Anterior cingulate cortex (tissue), 58 donors: ENCODE results near the gene RPS18.
A peak's percentile ranks its signal among the peaks of the same experiment; 100 is the strongest.

Experiments used
- DNase-seq, 58 donors: peaks; one replicate each; lab custom pipeline; 2025; lab: John Stamatoyannopoulos, UW

Gene RPS18

GRCh38 chr6:33313105-33313708, 41.3 kb downstream of the RPS18 start:
- peak in 36 of 58 donors; percentile 10 to 70 (median 43) for DNase-seq

GRCh38 chr6:33313709-33314514, 42.0 kb downstream of the RPS18 start, which contains the start of gene TAPBP:
TAPBP (minus strand) TSS chr6:33314078; CDS start chr6:33314041, 37 bp downstream.
- DNase-seq, result peak in 55 of 58 donors; percentile 9 to 74 (median 51)

GRCh38 chr6:33314515-33314942, 42.7 kb downstream of the RPS18 start:
- DNase-seq, result peak in 34 of 58 donors; percentile 5 to 65 (median 34)

GRCh38 chr6:33314943-33315792, 43.3 kb downstream of the RPS18 start:
- no peak for DNase-seq

DNA sequence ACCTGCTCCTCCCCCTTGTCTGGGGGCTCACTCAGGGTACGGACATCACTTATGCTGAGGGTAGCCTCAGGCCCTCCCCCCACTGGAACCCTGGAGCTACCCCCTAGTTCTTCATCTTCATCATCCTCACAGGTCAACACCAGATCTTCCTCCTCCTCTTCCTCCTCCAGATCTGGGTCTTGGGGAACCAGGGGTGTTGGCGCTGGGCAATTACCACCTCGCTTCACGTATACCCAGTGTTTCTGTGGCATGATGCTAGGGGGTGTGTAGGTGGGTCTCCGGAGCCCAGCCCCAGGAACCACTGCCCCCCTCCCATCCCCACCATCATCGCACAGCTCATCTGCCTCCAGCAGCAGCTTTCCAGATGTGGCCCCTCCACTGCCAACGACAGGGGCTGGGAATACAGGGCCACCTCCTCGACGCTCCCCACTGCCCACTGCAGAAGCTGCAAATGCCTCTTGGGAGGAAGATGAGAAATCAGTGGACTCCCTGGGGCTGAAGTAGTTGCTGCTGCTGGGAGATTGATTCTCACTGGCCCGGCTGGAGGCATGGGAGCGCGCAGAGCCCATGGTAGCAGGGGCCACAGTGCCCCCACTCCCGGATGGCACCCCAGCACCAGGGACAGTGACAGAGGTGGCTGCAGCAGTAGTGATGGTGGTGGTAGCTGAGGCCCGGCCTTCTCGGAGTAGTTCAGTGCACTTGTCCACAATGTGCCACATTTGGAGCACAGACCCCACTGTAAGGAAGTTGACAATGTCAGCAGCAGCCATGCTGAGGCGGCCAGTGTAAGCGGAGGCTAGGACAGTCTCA, 44.1 kb downstream of the RPS18 start:
- DNase-seq, result no peak

GRCh38 chr6:33316603-33317418, 44.9 kb downstream of the RPS18 start:
- no peak for DNase-seq

DNA sequence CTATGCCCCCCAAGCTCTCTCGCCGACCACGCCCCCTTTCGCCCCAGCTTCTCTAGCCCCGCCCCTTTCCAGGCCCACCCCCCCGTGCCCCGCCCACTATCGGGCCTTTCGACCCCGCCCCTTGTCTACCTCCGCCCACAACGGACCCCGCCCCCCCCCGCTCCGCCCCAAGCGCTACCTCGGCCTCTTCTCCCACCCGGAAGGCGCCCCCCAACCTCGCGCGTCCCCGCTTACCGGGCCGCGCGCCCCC, 45.5 kb downstream of the RPS18 start:
- DNase-seq, result peak in 11 of 58 donors; percentile 47 to 85 (median 75)

DNA sequence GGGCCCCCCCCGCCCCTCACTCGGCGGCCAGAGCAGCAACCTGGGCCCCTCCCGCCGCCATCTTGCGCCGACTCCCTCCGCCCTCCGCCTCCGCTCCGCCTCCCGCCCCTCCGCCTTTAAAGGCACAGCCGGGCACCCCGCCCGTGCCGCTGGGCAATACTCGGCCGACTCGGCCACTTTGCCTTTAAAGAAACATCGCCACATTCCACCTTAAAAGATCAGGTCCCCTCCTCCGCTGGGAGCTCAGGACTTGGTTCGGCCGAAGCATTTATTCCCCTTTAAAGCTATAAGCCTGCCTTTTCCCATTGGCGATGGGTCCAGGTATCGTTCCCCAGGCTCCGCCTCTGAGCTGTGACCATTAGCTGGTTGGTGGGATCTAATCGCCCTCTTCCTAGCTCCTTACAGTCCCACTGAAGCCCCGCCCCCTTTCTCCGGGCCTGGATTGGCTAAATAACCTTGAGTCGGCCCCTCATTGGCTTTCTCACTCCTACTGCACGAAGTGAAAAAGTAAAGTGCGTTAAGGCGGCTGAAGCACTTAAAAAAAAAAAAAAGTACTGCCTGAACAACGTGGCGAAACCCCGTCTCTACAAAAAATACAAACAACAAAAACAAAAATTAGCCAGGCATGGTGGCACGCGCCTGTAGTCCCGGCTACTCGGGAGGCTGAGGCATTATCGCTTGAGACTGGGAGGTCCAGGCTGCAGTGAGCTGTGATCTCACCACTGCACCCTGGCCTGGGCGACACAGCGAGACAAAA, 46.0 kb downstream of the RPS18 start, which contains the start of gene ZBTB22:
Gene ZBTB22 (minus strand): TSS at position 76 of the 757 bp plus-strand sequence. CDS start 828 bp downstream, outside the sequence.
- DNase-seq, result peak; percentile 43 to 99 (median 97)

GRCh38 chr6:33318426-33319073, 46.7 kb downstream of the RPS18 start:
- DNase-seq, result no peak

- no peak for DNase-seq
Observed at GRCh38 chr6:33319939-33320314, 48.1 kb downstream of the RPS18 start.

DNA sequence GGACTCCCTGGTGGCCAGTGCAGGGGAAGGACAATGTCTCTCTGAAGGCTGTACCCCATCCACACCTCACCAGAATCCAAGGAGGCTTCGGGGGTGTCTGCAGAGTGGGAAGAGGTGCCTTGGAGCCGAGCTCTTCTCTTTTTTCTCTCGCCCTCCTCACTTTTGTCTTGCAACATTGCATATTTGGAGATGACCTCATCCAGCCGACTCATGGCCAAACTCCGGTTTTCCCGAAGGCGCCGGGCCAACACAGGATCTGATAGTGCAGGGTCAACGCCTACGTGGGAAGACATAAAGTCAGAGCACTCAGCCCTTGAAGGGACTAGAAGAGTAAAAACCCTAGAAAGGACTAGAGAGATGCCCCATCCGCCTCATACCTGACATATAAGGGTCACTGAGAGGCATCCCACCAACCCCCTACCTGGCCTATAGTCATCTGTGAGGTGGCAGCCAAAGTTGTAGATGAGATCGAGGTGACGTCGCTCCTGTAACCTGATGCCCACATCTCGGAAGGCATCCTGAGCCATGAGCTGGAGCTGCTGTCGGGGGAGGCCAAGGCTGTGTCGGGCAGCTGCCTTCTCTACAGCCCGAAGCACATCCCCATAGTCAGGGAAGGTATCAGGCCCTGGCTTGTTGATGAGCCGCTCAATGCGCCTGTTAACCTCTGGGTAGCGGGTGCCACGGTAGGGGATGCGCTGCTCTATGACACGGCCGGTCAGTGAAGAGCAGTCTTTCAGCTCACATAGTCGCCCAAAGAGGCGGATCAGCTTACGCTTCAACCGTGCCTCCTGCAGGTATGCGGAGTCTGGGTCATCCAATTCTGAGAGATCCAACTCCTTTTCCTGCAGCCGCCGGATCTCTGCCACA, 48.7 kb downstream of the RPS18 start:
- no peak for DNase-seq

- DNase-seq, result no peak
Observed at GRCh38 chr6:33321227-33321626, 49.4 kb downstream of the RPS18 start.

DNA sequence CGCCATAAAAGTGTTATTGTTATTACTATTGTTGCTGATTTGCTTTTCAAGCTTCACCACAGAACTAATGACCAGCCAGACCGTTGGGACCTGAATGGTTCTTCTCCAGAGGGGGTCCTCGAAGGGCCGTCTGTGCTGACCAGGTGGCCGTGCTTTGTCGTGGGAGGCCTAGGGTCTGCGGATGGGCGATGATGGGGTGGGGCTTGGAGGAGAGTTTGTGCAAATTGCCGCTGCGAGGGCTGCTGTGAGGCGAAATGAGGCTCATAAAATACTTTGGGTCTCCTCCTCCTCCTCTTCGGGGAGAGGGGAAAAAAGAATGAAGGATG, 51.7 kb downstream of the RPS18 start:
- peak in 3 of 58 donors; percentile 39 to 54 (median 49) for DNase-seq

- DNase-seq, result no peak
Observed at GRCh38 chr6:33324125-33324524, 52.2 kb downstream of the RPS18 start.
